ENCODE results near the gene LARGE2.
A peak's percentile ranks its signal among the peaks of the same experiment; 100 is the strongest.

The LARGE2 gene

DNA sequence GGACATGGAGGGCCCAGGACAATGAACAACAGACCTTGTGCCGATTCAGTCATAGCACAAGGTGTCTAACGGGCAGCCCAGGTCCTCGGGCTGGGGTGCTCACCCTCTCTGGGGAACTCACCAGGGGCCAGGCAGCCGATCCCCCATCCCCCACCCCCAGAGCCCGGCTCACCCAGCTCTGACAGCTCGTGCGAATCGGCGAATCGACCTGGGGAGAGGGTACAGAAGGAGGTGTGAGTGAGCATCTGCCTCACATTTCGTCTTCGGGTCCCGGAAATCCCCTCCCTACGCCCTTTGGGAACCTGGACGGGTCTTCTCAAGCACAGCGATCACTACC is 5.2 kb upstream of the LARGE2 start:
- no peak for DNase-seq (ENCODE audit: low read depth)

- DNase-seq (ENCODE audit: low read depth): peak; percentile 90
Measured at GRCh38 chr11:45917623-45918330, 4.7 kb upstream of the LARGE2 start, which contains the start of gene PEX16. PEX16 (minus strand) TSS chr11:45917877; CDS start chr11:45917811, 66 bp downstream.

GRCh38 chr11:45918331-45918941 is 4.0 kb upstream of the LARGE2 start:
- DNase-seq (ENCODE audit: low read depth): peak; percentile 37

- DNase-seq (ENCODE audit: low read depth): no peak
Measured at GRCh38 chr11:45918962-45919675, 3.3 kb upstream of the LARGE2 start.

DNA sequence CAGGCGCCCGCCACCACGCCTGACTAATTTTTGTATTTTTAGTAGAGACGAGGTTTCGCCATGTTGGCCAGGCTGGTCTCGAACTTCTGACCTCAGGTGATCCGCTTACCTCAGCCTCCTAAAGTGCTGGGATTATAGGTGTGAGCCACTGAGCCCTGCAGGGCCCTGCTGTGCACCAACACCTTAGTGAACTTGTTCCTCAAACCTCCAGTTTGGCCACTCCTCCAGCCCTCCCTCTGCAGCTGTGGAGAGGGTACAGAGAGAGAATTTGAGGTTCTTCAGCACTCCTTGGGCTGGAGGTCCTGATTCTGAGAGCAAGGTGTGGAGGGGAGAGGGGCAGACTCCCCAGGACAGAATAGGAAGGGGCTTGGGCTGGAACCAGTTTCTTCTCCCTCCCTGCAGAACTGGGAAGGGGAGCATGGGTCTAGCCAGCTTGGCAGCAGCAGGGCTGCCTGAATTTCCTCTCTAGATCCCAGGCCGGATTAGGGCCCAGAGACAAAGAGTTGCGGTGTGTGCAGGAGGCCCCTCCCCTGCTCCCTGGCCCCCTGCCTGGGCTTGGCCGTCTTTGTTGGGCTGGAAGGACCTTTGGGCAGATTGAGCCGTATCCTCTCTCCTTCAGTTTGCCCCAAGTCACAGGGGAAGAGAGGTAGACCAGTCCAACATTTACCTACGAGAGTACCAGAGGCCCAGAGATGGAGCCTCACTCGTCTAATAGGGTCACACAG is 2.5 kb upstream of the LARGE2 start:
- no peak for DNase-seq (ENCODE audit: low read depth)

DNA sequence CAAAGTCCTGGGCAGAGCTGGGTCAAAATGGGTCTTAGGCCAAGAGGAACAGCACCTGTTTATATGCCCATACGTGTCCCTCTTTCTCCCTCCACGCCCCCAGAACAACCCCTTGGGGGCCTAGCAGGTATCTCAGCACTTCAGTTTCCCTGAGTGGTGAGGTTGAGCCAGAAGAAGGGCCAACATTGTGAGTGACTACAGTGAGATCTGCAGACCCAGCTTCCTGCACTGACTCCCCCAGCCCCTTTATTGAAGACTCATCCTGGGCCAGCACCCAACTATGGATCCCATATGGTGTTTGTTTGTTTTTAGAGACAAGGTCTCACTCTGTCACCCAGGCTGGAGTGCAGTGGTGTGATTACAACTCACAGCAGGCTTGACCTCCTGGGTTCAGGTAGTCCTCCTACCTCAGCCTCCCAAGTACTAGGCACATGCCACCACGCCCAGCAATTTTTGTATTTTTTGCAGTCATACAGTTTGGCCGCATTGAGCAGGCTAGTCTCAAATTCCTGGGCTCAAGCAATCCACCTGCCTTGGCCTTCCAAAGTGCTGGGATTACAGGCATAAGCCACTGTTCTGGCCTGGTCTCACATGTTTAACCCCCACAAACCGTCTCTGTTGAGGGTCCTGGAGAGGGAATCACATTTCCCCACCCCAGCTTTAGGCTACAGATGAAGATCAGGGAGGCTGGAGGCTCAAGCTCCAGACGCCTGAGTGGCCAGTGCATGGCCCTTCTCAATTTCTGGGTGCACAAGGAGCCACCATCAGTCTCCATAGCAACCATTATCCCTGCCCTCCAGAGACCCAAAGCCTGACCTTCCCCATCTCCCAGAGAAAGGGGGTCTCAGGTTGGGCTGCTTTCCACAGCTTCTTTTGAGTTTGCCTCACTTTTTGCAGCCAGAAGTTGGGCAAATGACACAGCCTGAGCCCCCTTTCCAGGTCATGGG is 1.7 kb upstream of the LARGE2 start:
- no peak for DNase-seq (ENCODE audit: low read depth)

DNA sequence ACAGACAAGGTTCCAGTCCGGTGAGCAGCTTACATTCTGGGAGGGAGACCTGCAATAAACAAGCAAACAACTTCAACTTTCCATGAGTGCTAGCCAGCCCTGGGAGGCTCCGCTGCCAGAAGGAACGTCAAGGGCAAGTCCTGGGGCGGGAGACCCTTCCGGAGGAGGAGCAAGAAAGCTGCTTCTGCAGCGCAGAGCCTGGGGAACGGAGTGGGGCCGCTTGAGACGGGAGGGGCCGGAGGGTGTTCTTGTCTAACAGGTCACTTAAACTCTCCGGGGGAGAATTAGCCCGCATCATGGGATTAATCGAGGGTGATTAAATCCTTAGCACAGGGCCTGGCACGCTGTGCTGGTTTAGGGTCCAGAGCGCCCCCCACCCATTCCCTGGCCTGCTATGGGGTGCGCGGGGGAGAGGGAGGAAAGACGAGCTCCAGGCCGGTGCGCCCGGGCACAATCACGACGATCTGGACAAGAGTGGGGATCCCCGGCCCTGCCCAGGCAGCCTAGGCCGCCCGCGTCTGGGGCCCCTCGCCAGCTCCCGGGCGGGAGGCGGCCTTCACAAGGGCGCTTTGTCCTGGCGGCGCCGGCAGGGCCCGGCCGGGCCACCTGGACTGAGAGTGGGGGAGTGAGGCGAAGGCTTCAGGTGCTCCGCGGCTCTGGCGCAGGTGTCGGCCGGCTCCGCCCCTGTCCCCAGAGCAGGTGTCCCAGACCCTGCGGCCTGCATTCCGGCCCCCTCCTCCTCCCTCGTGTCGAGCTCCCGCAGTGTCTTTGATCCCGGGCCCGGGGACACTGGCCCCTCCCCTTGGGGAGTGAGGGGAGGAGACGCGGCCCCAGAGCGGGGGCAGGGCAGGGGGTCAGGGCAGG is 663 bp upstream of the LARGE2 start:
- DNase-seq (ENCODE audit: low read depth): no peak

GRCh38 chr11:45924036-45924915 is 1.8 kb downstream of the LARGE2 start:
- DNase-seq (ENCODE audit: low read depth): no peak

- no peak for DNase-seq (ENCODE audit: low read depth)
Measured at GRCh38 chr11:45924927-45925326, 2.5 kb downstream of the LARGE2 start.

DNA sequence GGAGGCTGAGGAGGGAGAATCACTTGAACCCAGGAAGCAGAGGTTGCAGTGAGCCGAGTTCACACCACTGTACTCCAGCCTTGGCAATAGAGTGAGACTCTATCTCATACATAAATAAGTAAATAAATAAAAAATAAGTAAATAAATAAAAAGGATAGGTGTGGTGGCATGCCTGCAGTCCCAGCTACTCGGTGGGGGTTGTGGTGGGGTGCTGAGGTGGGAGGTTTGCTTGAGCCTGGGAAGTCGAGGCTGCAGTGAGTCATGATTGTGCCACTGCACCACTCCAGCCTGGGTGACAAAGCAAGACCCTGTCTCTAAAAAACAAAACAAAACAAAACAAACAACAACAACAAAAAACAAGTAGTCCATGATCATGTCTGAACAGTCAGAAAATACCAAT is 3.1 kb downstream of the LARGE2 start:
- no peak for DNase-seq (ENCODE audit: low read depth)

DNA sequence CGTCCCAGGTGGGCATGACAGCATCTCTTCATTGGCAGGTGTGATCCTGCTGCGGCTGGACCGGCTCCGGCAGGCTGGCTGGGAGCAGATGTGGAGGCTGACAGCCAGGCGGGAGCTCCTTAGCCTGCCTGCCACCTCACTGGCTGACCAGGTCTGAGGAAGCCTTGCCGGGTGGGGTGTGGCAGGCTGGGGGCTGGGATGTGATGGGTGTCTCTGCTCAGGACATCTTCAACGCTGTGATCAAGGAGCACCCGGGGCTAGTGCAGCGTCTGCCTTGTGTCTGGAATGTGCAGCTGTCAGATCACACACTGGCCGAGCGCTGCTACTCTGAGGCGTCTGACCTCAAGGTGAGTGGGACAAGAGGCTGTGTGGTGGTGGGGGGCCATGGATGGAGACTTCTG is 3.5 kb downstream of the LARGE2 start:
- DNase-seq (ENCODE audit: low read depth): no peak

DNA sequence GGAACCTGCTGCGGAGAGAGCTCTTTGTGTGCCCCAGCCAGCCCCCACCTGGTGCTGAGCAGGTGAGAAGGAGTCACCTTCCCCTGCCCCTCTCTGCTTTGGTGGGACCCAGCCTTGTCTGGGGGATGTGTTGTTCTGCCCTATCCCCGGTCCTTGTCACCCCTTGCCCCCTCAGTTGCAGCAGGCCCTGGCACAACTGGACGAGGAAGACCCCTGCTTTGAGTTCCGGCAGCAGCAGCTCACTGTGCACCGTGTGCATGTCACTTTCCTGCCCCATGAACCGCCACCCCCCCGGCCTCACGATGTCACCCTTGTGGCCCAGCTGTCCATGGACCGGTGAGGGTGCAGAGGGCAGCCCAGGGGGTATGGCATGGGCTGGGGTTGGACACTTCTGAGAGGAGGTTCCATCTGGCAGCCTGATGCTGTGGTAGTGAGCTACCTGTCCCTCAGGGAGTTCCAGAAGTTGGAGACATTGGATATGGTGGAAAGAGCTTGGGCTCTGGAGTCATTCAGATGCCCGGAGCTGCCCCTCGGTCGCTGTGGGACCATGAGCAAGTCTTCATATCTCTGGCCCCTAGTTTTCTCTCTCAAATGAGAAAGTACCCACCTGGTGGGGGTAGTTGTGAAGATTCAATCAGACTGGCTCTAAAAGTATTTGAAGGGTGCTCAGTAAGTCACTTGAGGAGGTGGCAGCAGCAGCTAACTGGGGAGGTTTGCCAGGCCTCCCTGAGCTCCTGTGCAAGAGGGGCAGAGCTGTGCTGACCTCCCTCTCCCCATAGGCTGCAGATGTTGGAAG is 4.3 kb downstream of the LARGE2 start:
- DNase-seq (ENCODE audit: low read depth): no peak

DNA sequence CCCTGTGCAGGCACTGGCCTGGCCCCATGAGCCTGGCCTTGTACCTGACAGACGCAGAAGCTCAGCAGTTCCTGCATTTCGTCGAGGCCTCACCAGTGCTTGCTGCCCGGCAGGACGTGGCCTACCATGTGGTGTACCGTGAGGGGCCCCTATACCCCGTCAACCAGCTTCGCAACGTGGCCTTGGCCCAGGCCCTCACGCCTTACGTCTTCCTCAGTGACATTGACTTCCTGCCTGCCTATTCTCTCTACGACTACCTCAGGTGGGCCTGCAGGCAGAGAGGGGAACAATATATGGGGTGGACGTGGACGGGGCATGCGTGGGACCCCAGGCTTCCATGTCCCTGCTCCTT is 4.9 kb downstream of the LARGE2 start:
- DNase-seq (ENCODE audit: low read depth): no peak

- DNase-seq (ENCODE audit: low read depth): no peak
Measured at GRCh38 chr11:45927684-45928413, 5.4 kb downstream of the LARGE2 start.

GRCh38 chr11:45928535-45929215 is 6.2 kb downstream of the LARGE2 start:
- no peak for DNase-seq (ENCODE audit: low read depth)

DNA sequence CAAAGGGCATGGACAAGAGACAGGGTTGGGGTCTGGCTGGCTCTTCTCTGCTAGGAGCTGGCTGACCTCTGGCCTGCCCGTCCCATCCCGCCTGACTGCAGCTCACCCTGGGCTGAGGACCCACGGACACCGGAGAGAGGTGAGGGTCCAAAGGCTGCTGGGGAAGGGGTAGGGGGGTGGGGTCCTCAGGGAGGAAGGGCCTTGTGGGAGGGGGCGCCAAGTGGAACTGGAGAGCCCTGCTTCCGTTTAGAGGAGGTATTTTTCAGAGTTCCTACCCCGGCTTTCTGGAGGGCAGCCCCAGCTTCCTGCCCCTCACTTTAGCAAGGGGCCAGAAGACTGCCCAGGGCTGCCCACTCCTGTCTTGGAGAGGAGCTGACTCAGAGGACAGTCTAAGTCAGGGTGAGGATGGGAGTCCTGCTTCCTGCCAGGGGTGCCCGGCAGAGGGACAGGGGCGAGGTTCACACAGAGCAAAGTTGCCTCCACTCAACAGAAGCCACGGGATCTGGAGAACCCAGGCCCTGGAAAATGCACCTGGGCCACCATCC is 7.1 kb downstream of the LARGE2 start:
- no peak for DNase-seq (ENCODE audit: low read depth)

Data from activated T-helper 1 cell treated with Interleukin-2 at 50 U/mL for 16 hours (primary cell).